CMK (cell line): ENCODE data around the gene ERCC8.

Experiments
- DNase-seq: peaks from one replicate; pipeline ENCODE4 v3.0.0-alpha.2; 2010; ENCODE audit warnings: low read depth

ERCC8 gene

DNA sequence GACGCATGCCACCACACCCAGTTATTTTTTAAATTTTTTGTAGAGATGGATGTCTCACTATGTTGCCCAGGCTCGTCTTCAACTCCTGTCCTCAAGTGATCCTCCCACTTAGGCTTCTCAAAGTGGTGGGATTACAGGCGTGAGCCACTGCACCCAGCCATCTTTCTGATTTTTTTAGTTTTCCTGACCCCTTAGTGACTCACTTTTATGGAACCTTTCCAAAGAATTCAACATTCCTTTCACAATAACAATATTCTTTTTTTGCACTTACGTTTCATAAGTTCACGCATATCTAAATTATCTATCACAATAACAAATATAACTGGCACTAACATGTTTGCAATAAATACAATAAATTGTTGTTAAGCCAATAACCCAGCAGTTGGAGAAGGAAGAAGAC is 109.3 kb downstream of the ERCC8 start:
- no peak for DNase-seq

DNA sequence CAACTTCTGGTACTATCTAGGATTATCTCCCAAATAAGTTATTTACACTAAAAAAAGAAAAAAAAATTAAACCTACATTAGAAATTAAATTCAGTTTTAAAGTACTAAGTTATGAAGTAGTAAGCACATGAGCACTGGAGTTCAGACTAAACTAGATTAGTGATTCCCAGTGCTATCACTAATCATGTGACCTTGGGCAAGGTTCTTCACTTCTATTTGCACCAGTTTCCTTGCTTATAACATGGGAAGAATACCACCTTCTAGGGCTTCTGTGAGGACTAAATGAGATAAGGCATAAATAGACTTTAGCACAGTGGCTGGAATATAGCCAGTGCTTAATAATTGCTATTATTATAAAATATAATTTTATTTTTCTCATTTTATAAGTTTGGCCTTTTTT is 111.3 kb downstream of the ERCC8 start:
- no peak for DNase-seq

GRCh38 chr5:60830581-60831127 is 114.2 kb downstream of the ERCC8 start:
- DNase-seq = no peak

DNA sequence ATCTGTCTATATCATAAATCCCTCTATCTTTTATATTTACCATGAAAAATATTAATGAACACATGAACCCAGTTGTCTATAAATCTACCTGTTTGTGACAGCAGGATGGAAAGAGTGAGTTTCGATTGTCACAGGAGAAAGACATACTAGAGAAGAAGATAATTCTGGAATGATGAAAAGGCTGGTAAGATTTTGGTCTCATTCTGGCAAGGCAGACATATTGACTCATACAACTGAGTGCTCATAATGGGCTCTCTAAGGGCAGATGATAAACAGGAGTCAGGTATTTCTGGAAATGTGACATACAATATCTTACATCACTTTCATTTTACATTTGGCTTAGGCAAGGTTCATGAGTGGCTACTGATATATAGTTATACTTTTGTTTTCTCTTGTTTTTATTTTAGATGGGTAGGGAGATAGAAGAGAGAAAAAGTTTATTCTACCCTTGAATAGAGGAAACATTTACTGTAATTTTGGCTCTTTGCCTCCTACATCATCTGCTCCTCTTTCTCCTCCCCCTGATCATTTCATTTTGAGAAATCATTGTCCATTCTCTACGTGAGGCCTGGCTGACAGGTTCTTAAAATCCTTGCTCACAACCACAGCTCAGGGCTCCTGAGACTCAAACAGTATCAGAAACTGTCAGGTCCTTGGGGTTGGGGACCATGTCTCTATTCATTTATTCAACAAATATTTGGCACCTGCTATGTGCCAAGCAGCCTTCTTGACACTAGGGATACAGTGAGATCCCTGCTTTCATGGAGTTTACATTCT is 115.2 kb downstream of the ERCC8 start:
- no peak for DNase-seq

DNA sequence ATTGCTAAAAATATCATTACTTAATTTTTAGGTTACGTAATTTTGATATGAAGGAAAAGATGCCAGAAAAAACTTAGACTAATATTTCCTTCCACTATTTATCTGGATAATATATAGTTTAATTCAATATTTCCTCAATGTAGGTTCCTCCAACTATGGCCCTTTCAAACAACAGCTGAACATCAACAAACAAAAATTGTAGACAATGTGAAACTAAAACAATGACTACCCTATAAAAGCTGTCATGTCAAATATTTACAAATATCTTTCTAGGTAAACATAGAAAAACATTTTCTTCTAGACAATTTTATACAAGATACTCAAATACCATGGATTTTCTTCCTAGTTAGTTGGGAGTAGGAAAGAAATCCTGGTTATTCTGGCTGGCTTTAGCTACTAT is 117.7 kb downstream of the ERCC8 start:
- DNase-seq = no peak

GRCh38 chr5:60826653-60827052 is 118.2 kb downstream of the ERCC8 start:
- DNase-seq = no peak
